Mammary epithelial cell (primary cell): ENCODE data around the gene XKR7.

Experiments
- CTCF ChIP-seq, 2 donors: IDR thresholded peaks in 1 of 2; conservative IDR thresholded peaks in 1 of 2; 2 replicates each; pipeline ENCODE4 v1.5.1; 2011 to 2012; ENCODE audit warnings: inconsistent platforms in 2 of 2, low read length in 2 of 2, mild to moderate bottlenecking in 2 of 2, control low read depth in 1 of 2, low read depth in 1 of 2; ENCODE audit not compliant: insufficient read depth in 1 of 2; ENCODE audit errors: extremely low read depth in 1 of 2
- EZH2 ChIP-seq: IDR thresholded peaks from 2 replicates; pipeline ENCODE4 v1.6.1; 2012; ENCODE audit warnings: low read length, inconsistent platforms, borderline replicate concordance

GRCh38 chr20:31953556-31954148 is 14.3 kb upstream of the XKR7 start:
- TF ChIP-seq CTCF (conservative IDR thresholded peaks at IDR 0.05 in 1 of 2, IDR thresholded peaks at IDR 0.05 in 1 of 2; ENCODE audit: extremely low read depth in 1 of 2, insufficient read depth in 1 of 2, low read depth in 1 of 2, low read length in 2 of 2) (no peak), EZH2 (no peak)
